ENCODE data around the gene SLAMF7. TPM values are rescaled to one million over a fixed set of nuclear protein-coding genes. Genes with fewer than 3 reads are reported as not detected.

Gene SLAMF7
- total RNA-seq: not detected in 2 replicates

GRCh38 chr1:160739098-160739511, at the start of gene SLAMF7:
Gene SLAMF7 (plus strand): TSS chr1:160739247. CDS start chr1:160739302, 55 bp downstream.

GRCh38 chr1:160711602-160712311, 27.3 kb upstream of the SLAMF7 start, which contains the start of gene CD48:
Gene CD48 (minus strand): TSS chr1:160711822. CDS start chr1:160711763, 59 bp downstream.

GRCh38 chr1:160795951-160796383, 56.9 kb downstream of the SLAMF7 start, which contains the start of gene LY9:
Gene LY9 (plus strand): TSS chr1:160796174. CDS start chr1:160796188, 14 bp downstream.

Other genes starting within 250 kb of the SLAMF7 start
- not detected in 2 replicates for gene SLAMF6, start 216.0 kb upstream of the SLAMF7 start, total RNA-seq
- not detected in 2 replicates for gene CD84, start 159.8 kb upstream of the SLAMF7 start, total RNA-seq
- not detected in 2 replicates for gene SLAMF1, start 92.2 kb upstream of the SLAMF7 start, total RNA-seq
- not detected in 2 replicates for gene CD48, start 27.4 kb upstream of the SLAMF7 start, total RNA-seq
- gene LY9, start 56.9 kb downstream of the SLAMF7 start, total RNA-seq: not detected in 2 replicates
- gene CD244, start 123.6 kb downstream of the SLAMF7 start, total RNA-seq: not detected in 2 replicates
- gene ITLN1, start 145.9 kb downstream of the SLAMF7 start, total RNA-seq: not detected in 2 replicates
- gene ITLN2, start 215.6 kb downstream of the SLAMF7 start, total RNA-seq: not detected in 2 replicates